Measurements from ENCODE around the gene PSPC1. TPM values are rescaled to one million over a fixed set of nuclear protein-coding genes. Genes with fewer than 3 reads are reported as not detected.
"Not testable (repeated sequence)": the region's sequence is repeated elsewhere in the genome, so short reads cannot be mapped to it uniquely, and the experiment has no call there.

Gene PSPC1, protein sequence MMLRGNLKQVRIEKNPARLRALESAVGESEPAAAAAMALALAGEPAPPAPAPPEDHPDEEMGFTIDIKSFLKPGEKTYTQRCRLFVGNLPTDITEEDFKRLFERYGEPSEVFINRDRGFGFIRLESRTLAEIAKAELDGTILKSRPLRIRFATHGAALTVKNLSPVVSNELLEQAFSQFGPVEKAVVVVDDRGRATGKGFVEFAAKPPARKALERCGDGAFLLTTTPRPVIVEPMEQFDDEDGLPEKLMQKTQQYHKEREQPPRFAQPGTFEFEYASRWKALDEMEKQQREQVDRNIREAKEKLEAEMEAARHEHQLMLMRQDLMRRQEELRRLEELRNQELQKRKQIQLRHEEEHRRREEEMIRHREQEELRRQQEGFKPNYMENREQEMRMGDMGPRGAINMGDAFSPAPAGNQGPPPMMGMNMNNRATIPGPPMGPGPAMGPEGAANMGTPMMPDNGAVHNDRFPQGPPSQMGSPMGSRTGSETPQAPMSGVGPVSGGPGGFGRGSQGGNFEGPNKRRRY
- total RNA-seq: 10 to 100 TPM; 75.1 to 90.8 (median 86.8) TPM

DNA sequence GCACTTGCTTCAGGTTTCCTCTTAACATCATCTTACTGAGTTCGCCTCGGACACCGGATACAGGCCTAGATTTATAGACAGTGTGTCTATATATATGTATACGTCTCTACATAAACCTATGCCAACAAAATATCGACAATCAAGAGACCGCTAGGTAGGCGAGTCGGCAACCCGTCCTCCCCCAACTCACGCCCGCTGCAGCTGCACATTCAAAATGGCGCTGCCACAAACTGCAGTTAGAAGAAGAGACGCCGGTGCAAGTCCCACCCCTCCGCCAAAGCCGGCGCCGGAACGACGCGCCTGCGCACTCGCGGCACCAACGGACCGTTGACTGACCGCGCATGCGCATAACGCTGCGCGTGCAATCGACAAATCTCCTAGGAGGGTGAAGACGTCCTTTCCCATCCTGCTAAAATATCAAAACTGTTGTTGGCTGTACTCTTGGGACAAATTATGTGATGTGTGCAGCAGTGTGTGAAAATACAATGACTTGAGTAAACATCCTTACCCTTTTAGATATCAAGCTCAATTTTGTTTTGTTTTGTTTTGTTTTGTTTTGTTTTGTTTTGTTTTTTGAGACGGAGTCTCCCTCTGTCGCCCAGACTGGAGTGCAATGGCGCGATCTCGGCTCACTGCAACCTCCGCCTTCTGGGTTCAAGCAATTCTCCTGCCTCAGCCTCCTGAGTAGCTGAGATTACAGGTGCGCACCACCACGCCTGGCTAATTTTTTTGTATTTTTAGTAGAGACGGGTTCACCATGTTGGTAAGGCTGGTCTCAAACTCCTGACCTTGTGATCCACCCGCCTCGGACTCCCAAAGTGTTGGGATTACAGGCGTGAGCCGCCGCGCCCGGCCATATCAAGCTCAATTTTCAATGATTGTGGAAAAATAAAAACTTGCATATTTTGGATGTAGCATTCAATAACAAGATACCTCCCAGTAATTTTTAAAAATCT is at the start of gene PSPC1:
Gene PSPC1 (minus strand): TSS at position 219 of the 956 bp plus-strand sequence. CDS start 188 bp downstream, at position 31.
- H3K36me3 ChIP-seq, H3K4me1 ChIP-seq, H3K9me3 ChIP-seq, H3K27me3 ChIP-seq: not testable (repeated sequence)
- peak in 1 of 2 donors; percentile 98 for TF ChIP-seq POLR2A (IDR thresholded peaks at IDR 0.05)
- TF ChIP-seq, protein P1, sequence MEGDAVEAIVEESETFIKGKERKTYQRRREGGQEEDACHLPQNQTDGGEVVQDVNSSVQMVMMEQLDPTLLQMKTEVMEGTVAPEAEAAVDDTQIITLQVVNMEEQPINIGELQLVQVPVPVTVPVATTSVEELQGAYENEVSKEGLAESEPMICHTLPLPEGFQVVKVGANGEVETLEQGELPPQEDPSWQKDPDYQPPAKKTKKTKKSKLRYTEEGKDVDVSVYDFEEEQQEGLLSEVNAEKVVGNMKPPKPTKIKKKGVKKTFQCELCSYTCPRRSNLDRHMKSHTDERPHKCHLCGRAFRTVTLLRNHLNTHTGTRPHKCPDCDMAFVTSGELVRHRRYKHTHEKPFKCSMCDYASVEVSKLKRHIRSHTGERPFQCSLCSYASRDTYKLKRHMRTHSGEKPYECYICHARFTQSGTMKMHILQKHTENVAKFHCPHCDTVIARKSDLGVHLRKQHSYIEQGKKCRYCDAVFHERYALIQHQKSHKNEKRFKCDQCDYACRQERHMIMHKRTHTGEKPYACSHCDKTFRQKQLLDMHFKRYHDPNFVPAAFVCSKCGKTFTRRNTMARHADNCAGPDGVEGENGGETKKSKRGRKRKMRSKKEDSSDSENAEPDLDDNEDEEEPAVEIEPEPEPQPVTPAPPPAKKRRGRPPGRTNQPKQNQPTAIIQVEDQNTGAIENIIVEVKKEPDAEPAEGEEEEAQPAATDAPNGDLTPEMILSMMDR (IDR thresholded peaks at IDR 0.05): peak in 1 of 6 experiments; percentile 3
- Histone ChIP-seq H3K27ac (peak within 1 kb of the TSS; percentile 88 to 95 (median 92)), H3K4me3 (replicated peaks in 1 of 3) (peak within 1 kb of the TSS; percentile 53 to 100 (median 94))
- DNase-seq: peak; percentile 93 to 95
- intact Hi-C loops (cut with DNase I): loop anchor here (5.0 to 10.0 kb wide), 2 partner anchors 148 to 174 kb away; partner anchors contain the start of genes MPHOSPH8 and ZMYM2
- 21 to 28% methylated on average over 36 to 47 of the region's 50 CpGs for WGBS, 2 donors

GRCh38 chr13:19822673-19823072 is 39.9 kb upstream of the PSPC1 start:
- H3K4me1 ChIP-seq: peaks cover 4 to 9% of the 10 kb centered on the region in 2 donors
- no peak for TF ChIP-seq POLR2A (IDR thresholded peaks at IDR 0.05)
- peaks cover 5 to 12% of the 10 kb centered on the region in 2 donors for H3K36me3 ChIP-seq
- no peaks in the 10 kb centered on the region for H3K9me3 ChIP-seq
- no peak overlapping the region for H3K4me3 ChIP-seq (replicated peaks in 1 of 3)
- no peaks in the 10 kb centered on the region for H3K27me3 ChIP-seq
- no peak for DNase-seq
- intact Hi-C loops (cut with DNase I): no loop called here
- H3K27ac ChIP-seq: no peak overlapping the region
- 91 to 94% methylated on average over 3 of the region's 3 CpGs for WGBS, 2 donors

GRCh38 chr13:19818223-19818842 is 35.6 kb upstream of the PSPC1 start:
- Histone ChIP-seq H3K27ac (peak overlapping the region in 2 of 3 donors; percentile 52 to 54), H3K27me3 (no peaks in the 10 kb centered on the region), H3K4me1 (peaks cover 6 to 15% of the 10 kb centered on the region in 2 donors), H3K36me3 (no peaks in the 10 kb centered on the region), H3K9me3 (no peaks in the 10 kb centered on the region), H3K4me3 (replicated peaks in 1 of 3) (no peak overlapping the region)
- TF ChIP-seq, protein P1 (IDR thresholded peaks at IDR 0.05): peak; percentile 36 to 92 (median 76)
- TF ChIP-seq POLR2A (IDR thresholded peaks at IDR 0.05): no peak
- peak; percentile 90 to 94 for DNase-seq
- intact Hi-C loops (cut with DNase I): no loop called here
- 26 to 70% methylated on average over 10 to 15 of the region's 27 CpGs for WGBS, 2 donors

- Histone ChIP-seq H3K36me3 (no peaks in the 10 kb centered on the region), H3K9me3 (no peaks in the 10 kb centered on the region), H3K27me3 (no peaks in the 10 kb centered on the region), H3K27ac (peak overlapping the region in 2 of 3 donors; percentile 52 to 54), H3K4me1 (peaks cover 6 to 15% of the 10 kb centered on the region in 2 donors), H3K4me3 (replicated peaks in 1 of 3) (no peak overlapping the region)
- TF ChIP-seq, protein P1 (IDR thresholded peaks at IDR 0.05): no peak
- TF ChIP-seq POLR2A (IDR thresholded peaks at IDR 0.05): no peak
- WGBS, 2 donors: 79 to 82% methylated on average over 7 of the region's 7 CpGs
- DNase-seq: peak; percentile 44 to 51
- intact Hi-C loops (cut with DNase I): no loop called here
Observed at GRCh38 chr13:19817510-19818158, 34.9 kb upstream of the PSPC1 start.
